HG03097 (cell line): Measurements from ENCODE around the gene PHACTR1.

ENCODE experiments used
- ATAC-seq: cut with Tn5 transposase; IDR thresholded peaks from one replicate; pipeline ENCODE4 v1.9.1; 2021; ENCODE audit not compliant: unreplicated experiment, low FRiP score

PHACTR1 gene

GRCh38 chr6:13215390-13215789 lies 498.8 kb downstream of the PHACTR1 start:
- ATAC-seq, result no peak

GRCh38 chr6:13216236-13217014 lies 499.9 kb downstream of the PHACTR1 start:
- ATAC-seq, result no peak

GRCh38 chr6:13217206-13217905 lies 500.8 kb downstream of the PHACTR1 start:
- ATAC-seq, result no peak

GRCh38 chr6:13220266-13220665 lies 503.7 kb downstream of the PHACTR1 start:
- no peak for ATAC-seq

GRCh38 chr6:13222048-13222447 lies 505.5 kb downstream of the PHACTR1 start:
- ATAC-seq, result no peak

- no peak for ATAC-seq
Observed at GRCh38 chr6:13226071-13226470, 509.5 kb downstream of the PHACTR1 start.

- no peak for ATAC-seq
Observed at GRCh38 chr6:13228264-13229204, 512.0 kb downstream of the PHACTR1 start.

- ATAC-seq, result peak; percentile 96
Observed at GRCh38 chr6:13229205-13230085, 512.9 kb downstream of the PHACTR1 start.

GRCh38 chr6:13233106-13233505 lies 516.5 kb downstream of the PHACTR1 start:
- ATAC-seq, result no peak

- no peak for ATAC-seq
Observed at GRCh38 chr6:13234130-13234529, 517.6 kb downstream of the PHACTR1 start.

GRCh38 chr6:13235339-13235738 lies 518.8 kb downstream of the PHACTR1 start:
- ATAC-seq, result no peak

- no peak for ATAC-seq
Observed at GRCh38 chr6:13237318-13237717, 520.8 kb downstream of the PHACTR1 start.

- ATAC-seq, result no peak
Observed at GRCh38 chr6:13238017-13238416, 521.5 kb downstream of the PHACTR1 start.

GRCh38 chr6:13238640-13239216 lies 522.2 kb downstream of the PHACTR1 start:
- no peak for ATAC-seq

- no peak for ATAC-seq
Observed at GRCh38 chr6:13239530-13240455, 523.2 kb downstream of the PHACTR1 start.

GRCh38 chr6:13241364-13241763 lies 524.8 kb downstream of the PHACTR1 start:
- ATAC-seq, result no peak

- ATAC-seq, result no peak
Observed at GRCh38 chr6:13242178-13242577, 525.6 kb downstream of the PHACTR1 start.

- ATAC-seq, result no peak
Observed at GRCh38 chr6:13242590-13242989, 526.0 kb downstream of the PHACTR1 start.

GRCh38 chr6:13243033-13243432 lies 526.5 kb downstream of the PHACTR1 start:
- no peak for ATAC-seq
